ENCODE results near the gene MAMLD1.
A peak's percentile ranks its signal among the peaks of the same experiment; 100 is the strongest.

MAMLD1 gene

DNA sequence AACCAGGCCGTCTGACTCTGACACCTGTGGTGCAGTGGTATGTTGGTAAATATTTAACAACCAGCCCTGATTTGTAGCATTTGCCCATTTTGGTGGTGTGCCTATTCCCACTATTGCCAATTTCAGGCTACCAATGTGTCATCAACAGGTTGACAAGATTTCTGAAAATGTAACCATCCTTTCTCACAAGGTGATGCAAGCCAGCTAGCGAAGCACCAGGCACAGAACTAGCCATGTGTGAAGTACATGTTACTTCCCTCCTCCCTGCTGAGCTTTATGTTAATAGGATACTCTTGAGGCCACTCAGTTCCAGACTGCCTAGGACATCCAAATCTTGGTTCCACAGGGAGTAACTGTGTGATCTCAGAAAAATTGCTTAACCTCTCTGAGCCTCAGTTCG, 7.2 kb upstream of the MAMLD1 start:
- no peak for DNase-seq

DNA sequence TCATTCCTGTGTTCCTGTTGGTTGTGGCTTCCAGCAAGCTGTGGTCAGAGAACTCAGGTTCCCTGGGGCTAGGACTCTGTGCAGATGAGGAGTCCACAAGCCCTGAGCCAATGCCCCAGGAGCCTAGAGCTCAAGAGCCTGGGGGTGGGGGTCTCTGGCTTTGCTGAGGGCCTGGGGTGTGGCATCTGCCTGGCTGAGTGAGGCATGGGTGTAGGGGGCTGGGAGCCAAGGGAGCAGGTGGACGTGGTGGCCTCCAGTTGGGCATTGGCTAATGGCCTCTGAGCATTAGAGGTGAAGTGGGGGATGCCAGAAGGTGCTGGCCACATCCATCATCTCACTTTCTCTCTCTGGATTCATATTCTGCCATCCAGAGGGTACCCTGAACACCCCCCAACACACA, 5.3 kb upstream of the MAMLD1 start:
- DNase-seq, result no peak

- no peak for DNase-seq
Measured at GRCh38 chrX:150358651-150359050, 4.5 kb upstream of the MAMLD1 start.

DNA sequence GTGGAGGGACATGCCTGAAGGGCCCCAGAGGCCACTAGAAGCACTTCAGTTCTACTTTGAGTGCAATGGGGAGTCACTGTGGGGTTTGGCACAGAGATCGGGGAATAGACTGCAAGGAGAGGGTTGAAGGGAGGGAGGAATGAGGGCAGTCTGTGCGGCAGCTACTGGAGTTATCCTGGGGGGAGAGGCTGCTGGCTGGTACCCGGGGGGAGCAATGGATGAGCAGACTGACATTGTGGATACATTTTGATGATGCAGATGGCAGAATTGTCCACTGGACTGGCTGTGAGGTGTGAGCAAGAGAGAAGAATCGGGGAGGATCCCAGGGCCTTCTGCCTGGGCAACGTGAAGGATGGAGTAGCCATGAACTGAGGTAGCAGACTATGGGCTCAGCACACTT, 2.8 kb upstream of the MAMLD1 start:
- DNase-seq, result no peak

GRCh38 chrX:150361070-150361776, 1.9 kb upstream of the MAMLD1 start:
- peak; percentile 44 for DNase-seq

GRCh38 chrX:150361777-150362351, 1.3 kb upstream of the MAMLD1 start:
- no peak for DNase-seq

GRCh38 chrX:150363561-150364346, 637 bp downstream of the MAMLD1 start:
- no peak for DNase-seq

GRCh38 chrX:150364347-150365050, 1.4 kb downstream of the MAMLD1 start:
- DNase-seq, result no peak

DNA sequence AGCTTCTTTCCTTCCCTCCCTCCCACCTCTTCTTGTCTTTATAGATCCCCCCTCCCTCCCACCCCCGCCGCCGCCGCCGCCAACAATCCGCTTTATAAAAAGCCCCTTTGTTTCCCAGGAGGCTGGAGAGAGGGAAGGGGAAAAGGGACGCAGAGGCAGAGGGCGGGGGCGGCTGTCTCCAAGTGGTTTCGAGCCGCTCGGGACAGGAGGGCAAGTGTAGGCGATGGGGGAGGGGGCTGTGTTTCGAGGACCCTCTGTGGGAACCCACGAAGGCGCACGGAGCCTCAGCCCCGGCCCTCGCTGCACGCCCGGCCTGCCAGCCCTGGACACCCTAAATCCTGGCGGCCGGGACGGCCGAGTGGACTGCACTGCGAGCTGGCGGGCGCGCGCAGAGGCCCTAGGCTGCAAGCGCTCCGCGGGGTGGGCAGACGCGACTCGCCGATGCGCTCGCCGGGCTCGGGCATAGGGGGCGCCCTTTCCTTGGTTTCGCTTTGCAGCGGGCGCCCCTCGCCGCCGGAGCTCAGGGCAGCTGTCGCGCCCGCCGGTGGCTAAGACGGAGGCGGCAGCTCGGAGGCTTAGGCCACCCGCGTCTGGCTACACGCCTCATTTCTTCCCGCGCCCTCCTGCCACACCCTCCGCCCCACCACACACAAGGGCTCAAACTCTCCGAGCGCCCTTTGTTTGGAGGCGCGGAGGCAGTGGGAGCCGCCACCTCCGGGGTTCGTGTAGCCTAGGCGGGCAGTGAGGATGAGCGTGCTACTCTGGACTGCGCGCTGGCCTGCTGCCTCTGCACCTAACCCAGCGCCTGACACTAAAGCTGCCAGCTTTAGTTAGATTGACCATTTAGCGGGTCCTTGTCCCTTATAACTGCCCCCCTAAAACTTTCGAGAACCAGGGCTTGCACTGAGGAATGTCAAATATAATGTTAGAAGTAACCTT, 2.2 kb downstream of the MAMLD1 start:
- peak; percentile 66 for DNase-seq

GRCh38 chrX:150365990-150366911, 3.1 kb downstream of the MAMLD1 start:
- DNase-seq, result no peak

DNA sequence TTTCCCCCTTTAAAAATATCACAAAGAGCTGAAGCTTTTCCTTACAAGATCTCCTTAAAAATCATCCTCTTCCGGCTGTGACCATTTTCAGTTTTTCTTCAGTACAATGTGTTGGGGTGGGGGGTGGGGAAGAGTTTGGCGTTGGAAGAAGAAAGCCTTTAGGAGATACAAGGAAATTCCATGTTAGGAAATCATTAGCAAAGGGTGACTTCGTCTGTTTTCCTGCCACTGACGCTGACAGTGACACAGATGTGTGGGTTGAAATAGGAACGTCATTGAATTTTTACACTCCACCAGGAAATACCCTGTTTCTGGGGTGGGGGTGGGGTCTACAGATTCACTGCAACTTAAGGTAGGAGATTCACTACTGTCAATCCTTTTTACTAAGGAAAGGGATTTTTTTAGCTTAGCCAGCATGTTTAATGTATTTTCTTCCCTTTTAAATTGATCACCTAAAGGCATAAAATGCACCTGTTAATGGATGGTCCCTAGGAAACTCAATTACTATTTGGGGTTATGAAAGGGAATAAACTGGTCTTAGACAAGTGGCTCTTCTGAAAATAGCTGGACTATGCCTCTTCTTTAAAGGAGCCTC, 3.9 kb downstream of the MAMLD1 start:
- no peak for DNase-seq

GRCh38 chrX:150370589-150371312, 7.6 kb downstream of the MAMLD1 start:
- DNase-seq, result no peak

- DNase-seq, result no peak
Measured at GRCh38 chrX:150371877-150372276, 8.8 kb downstream of the MAMLD1 start.

DNA sequence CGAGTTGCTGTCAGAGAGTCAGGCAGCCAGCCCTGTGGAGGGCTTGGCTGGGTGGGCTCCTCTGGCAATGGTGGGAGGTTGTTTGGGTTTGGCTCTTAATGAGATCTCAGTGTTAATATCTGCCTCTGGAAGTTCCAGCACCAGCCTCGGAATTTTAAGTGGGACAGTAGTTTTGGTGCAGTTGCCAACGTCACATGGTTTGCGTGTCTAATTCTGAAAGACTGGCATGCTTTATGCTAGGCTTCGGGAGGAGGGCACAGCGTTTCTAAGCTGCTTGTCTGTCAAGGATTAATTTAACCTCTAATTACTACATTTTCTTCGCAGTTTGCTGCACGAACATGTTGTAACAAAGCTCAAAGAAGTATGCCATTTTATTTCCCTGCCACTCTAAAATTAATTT, 9.2 kb downstream of the MAMLD1 start:
- no peak for DNase-seq

GRCh38 chrX:150372756-150373155, 9.6 kb downstream of the MAMLD1 start:
- no peak for DNase-seq

DNA sequence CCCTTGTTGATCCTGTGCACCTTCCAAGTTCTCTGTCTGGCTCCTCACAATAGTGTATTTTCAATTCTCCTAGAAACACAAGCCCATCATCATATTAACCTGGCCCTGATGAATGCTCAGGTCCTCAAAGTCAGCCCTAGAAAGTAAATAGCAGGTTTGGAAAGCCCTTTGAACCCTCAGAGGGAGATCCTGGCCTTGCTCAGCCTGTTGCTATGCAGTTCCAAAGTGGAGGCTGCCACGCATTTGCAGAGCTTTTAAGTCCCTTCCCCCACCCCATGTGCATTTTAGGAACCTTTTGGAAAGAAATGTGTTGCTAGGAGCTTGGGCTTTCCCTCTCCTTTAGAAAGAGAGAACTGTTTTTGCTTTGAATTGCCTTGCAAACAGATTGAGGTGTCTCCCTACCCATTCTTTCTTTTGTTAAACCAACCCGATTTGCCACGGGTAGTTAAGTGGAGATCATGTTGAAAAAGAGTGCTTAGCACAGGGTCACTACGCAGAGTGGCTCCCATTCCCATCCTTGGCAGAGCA, 12.2 kb downstream of the MAMLD1 start:
- DNase-seq, result no peak

DNA sequence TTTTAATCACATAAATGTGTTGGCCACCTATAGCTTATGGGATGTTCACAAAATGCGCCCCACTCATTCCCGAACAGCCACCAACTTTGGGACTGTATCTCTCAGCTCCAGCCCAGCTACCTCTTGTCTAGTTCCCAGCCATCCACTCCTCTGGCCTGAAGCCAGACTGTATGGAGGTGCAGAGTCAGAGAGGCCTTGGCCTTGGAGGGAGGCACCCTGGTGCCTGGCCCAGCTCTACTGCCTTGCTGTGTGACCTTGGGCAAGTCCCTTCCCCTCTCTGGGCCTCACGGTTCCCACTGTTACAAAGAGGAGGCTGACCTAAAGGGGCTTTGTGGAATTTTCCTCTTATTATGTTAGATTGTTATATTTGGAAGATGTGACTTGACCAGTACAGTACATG, 13.9 kb downstream of the MAMLD1 start:
- DNase-seq, result no peak

- no peak for DNase-seq
Measured at GRCh38 chrX:150405006-150405405, 41.9 kb downstream of the MAMLD1 start.

- DNase-seq, result no peak
Measured at GRCh38 chrX:150405576-150405975, 42.5 kb downstream of the MAMLD1 start.

DNA sequence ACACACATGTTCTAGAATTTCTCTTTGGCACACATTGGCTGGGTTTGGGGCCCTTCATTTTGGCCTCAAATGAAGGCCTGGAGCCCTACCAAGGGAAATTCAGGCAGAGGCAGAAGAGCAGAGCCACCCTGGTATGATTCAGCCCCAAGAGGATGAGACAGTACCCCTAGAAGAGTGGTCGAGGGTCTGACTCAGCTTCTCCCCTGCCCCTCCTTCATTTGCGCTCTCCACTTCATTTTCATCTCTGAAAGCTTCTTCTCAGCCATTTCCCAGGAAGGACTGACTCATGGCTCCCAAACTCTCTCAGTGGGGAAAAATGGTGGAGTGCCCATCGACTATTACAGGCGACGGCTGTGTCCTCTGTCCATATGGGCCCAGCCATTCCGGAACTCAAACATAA, 43.5 kb downstream of the MAMLD1 start:
- no peak for DNase-seq
